CD4-positive, alpha-beta T cell (primary cell): Measurements from ENCODE around the gene CTNNA3. TPM values are rescaled to one million over a fixed set of nuclear protein-coding genes. Genes with fewer than 3 reads are reported as not detected.

ENCODE experiments used
- ATAC-seq: fragments of 200-7000 bp; cut with Tn5 transposase; one replicate; pipeline ENCODE4 v1.10.0; 2022; ENCODE audit warnings: mild to moderate bottlenecking; ENCODE audit not compliant: poor library complexity
- CTCF ChIA-PET: fragments of 350-600 bp; sonication (Branson Sonifier 250); formaldehyde crosslinking; loops from one replicate; lab custom pipeline; 2021; ENCODE audit warnings: antibody characterized with exemption, inconsistent platforms; lab: Charles Lee
- POLR2A ChIA-PET: fragments of 350-600 bp; sonication (Branson Sonifier 250); formaldehyde crosslinking; loops from one replicate; lab custom pipeline; 2021; ENCODE audit warnings: antibody characterized with exemption, inconsistent platforms; lab: Charles Lee
- DNase-seq, 14 experiments: peaks; one replicate each; pipeline ENCODE4 v3.0.0-alpha.2; 2013 to 2020; ENCODE audit warnings: mixed read lengths in 2 of 14
- H3K27ac ChIP-seq, 2 donors: one replicate each; pipeline versions ENCODE4 v1.5.1 to v1.7.0; 2013; ENCODE audit warnings: low read length in 2 of 2, low read depth in 1 of 2, mild to moderate bottlenecking in 1 of 2
- H3K27me3 ChIP-seq, 2 experiments: 1 replicate in 1 of 2; 2 replicates in 1 of 2; pipeline versions ENCODE4 v1.6.1 to v1.7.0; 2013; ENCODE audit warnings: low read length in 2 of 2, control low read depth in 1 of 2, mild to moderate bottlenecking in 1 of 2, moderate library complexity in 1 of 2; ENCODE audit not compliant: insufficient read depth in 2 of 2, control insufficient read depth in 1 of 2
- H3K36me3 ChIP-seq: one replicate; pipeline ENCODE4 v1.6.1; 2013; ENCODE audit warnings: low read length, control low read depth; ENCODE audit not compliant: insufficient read depth
- H3K4me1 ChIP-seq: one replicate; pipeline ENCODE4 v1.6.1; 2013; ENCODE audit warnings: low read length, control low read depth; ENCODE audit not compliant: insufficient read depth
- H3K4me3 ChIP-seq: one replicate; pipeline ENCODE4 v1.5.1; 2013; ENCODE audit warnings: mild to moderate bottlenecking, low read length, moderate library complexity
- H3K9me3 ChIP-seq, 2 experiments: 1 replicate in 1 of 2; 2 replicates in 1 of 2; pipeline versions ENCODE4 v1.6.1 to v1.7.0; 2013; ENCODE audit warnings: low read length in 2 of 2, mild to moderate bottlenecking in 2 of 2, control low read depth in 1 of 2, moderate library complexity in 1 of 2; ENCODE audit not compliant: control insufficient read depth in 1 of 2, insufficient read depth in 1 of 2
- H3K27ac Mint-ChIP-seq: one replicate; pipeline ENCODE4 v1.8.0; 2020; ENCODE audit warnings: mixed read lengths
- H3K27me3 Mint-ChIP-seq: one replicate; pipeline ENCODE4 v1.8.0; 2021; ENCODE audit warnings: mixed read lengths
- H3K36me3 Mint-ChIP-seq: one replicate; pipeline ENCODE4 v1.8.0; 2021; ENCODE audit warnings: low read depth, mixed read lengths
- H3K4me1 Mint-ChIP-seq: one replicate; pipeline ENCODE4 v1.8.0; 2021; ENCODE audit warnings: low read depth, mixed read lengths
- H3K4me3 Mint-ChIP-seq: one replicate; pipeline ENCODE4 v1.8.0; 2020; ENCODE audit warnings: mild to moderate bottlenecking, mixed read lengths
- H3K9me3 Mint-ChIP-seq: one replicate; pipeline ENCODE4 v1.8.0; 2020; ENCODE audit warnings: mixed read lengths
- intact Hi-C, 2 experiments: fragments of 100-400 bp; cut with DNase I in 1 of 2; cut with micrococcal nuclease in 1 of 2; formaldehyde crosslinking; loops; one replicate each; pipeline versions ENCODE4 v1.15.1 to v1.9.0; 2023 to 2025; cut with DNase I, micrococcal nuclease
- total RNA-seq, 174 experiments: library from RNA in 2 of 174; stranded (reverse) in 2 of 174; gene quantifications; one replicate each; pipeline ENCODE4 v1.2.3 and lab custom pipeline; 2021 to 2026
- TF ChIP-seq, protein P1 (sequence below): fragments of 200-600 bp; IDR thresholded peaks from one replicate; pipeline ENCODE4 v1.8.0; 2022; ENCODE audit warnings: antibody characterized with exemption, mild to moderate bottlenecking

Gene CTNNA3
- total RNA-seq, 2 experiments from 2014 or later, result 0.80 TPM; not detected in 1

DNA sequence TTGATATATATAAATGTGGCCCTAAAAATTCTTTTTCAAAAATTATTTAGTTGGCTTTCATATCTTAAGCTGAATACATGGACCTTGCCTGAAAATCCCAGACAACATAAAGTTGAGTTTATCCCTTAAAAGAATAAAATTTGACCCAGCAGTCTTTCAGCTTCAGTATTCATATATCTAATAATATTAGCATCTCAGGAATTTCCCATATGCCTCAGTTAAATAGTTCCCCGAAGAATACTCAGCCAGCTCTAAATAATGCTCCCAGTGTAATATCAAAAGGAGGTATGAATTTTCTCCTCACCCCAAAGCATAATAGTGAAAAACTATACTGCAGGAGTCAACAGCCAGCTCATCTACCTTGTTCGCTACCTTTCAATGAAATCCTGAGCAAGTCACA lies 145.9 kb downstream of the CTNNA3 start:
- Mint-ChIP-seq H3K9me3 (peaks cover 2% of the 10 kb centered on the region), H3K27me3 (peaks cover 4% of the 10 kb centered on the region), H3K27ac (no peak overlapping the region), H3K4me1 (no peaks in the 10 kb centered on the region), H3K36me3 (no peaks in the 10 kb centered on the region), H3K4me3 (no peak overlapping the region)
- no peaks in the 10 kb centered on the region for H3K9me3 ChIP-seq
- TF ChIP-seq, protein P1, sequence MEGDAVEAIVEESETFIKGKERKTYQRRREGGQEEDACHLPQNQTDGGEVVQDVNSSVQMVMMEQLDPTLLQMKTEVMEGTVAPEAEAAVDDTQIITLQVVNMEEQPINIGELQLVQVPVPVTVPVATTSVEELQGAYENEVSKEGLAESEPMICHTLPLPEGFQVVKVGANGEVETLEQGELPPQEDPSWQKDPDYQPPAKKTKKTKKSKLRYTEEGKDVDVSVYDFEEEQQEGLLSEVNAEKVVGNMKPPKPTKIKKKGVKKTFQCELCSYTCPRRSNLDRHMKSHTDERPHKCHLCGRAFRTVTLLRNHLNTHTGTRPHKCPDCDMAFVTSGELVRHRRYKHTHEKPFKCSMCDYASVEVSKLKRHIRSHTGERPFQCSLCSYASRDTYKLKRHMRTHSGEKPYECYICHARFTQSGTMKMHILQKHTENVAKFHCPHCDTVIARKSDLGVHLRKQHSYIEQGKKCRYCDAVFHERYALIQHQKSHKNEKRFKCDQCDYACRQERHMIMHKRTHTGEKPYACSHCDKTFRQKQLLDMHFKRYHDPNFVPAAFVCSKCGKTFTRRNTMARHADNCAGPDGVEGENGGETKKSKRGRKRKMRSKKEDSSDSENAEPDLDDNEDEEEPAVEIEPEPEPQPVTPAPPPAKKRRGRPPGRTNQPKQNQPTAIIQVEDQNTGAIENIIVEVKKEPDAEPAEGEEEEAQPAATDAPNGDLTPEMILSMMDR, result no peak
- no peaks in the 10 kb centered on the region for H3K4me1 ChIP-seq
- H3K27me3 ChIP-seq, result no peaks in the 10 kb centered on the region
- DNase-seq (no peak), ATAC-seq (no peak)
- ChIA-PET POLR2A (no interaction called here), CTCF (no interaction called here)
- H3K36me3 ChIP-seq, result no peaks in the 10 kb centered on the region
- intact Hi-C loops, result no loop called here
- H3K27ac ChIP-seq, result no peak overlapping the region
- no peak overlapping the region for H3K4me3 ChIP-seq

DNA sequence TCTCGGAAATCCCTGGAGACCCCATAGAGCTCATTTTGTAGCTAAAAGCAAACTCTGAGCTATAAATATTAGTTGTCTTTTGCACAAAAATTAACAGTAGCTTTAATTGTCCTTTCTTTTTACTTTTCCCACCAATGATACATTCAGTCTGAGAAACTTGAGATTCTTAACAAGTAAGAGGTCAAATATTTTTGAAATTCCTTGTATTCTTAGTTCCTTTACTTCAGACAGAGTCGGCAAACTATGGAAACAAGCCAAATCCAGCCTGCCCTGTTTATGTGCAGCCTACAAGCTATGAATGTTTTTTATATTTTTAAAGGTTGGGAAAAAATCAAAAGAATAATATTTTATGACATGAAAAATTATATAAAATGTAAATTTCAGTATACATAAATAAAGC lies 146.6 kb downstream of the CTNNA3 start:
- Mint-ChIP-seq H3K27me3 (peaks cover 4% of the 10 kb centered on the region), H3K4me3 (no peak overlapping the region), H3K27ac (no peak overlapping the region), H3K4me1 (no peaks in the 10 kb centered on the region), H3K36me3 (no peaks in the 10 kb centered on the region), H3K9me3 (peaks cover 2% of the 10 kb centered on the region)
- intact Hi-C loops, result no loop called here
- H3K27me3 ChIP-seq, result no peaks in the 10 kb centered on the region
- DNase-seq (no peak), ATAC-seq (no peak)
- POLR2A ChIA-PET, result no interaction called here
- CTCF ChIA-PET, result no interaction called here
- H3K4me1 ChIP-seq, result no peaks in the 10 kb centered on the region
- TF ChIP-seq, protein P1, result no peak
- H3K36me3 ChIP-seq, result no peaks in the 10 kb centered on the region
- no peak overlapping the region for H3K27ac ChIP-seq
- H3K9me3 ChIP-seq, result no peaks in the 10 kb centered on the region
- no peak overlapping the region for H3K4me3 ChIP-seq

DNA sequence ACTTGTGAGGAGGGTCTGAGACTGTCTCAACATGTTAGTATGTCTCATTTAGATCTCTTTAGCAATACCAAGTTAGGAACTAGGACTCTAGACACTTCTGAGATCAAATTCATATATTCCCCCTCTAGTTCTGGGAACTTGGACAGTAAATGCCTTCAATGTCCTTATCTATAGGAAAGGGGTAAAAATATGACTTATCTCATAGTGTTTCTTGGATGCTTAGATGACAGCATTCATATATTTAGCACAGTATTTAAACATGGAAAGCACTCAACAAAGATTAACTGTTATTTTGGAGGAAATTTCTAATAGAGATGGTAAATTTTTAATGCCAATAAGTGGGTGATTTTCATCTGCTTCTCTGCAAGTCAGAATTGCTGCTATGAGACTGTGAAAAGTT lies 154.6 kb downstream of the CTNNA3 start:
- Histone ChIP-seq H3K4me3 (no peak overlapping the region), H3K9me3 (no peaks in the 10 kb centered on the region), H3K27me3 (no peaks in the 10 kb centered on the region), H3K4me1 (no peaks in the 10 kb centered on the region), H3K27ac (no peak overlapping the region), H3K36me3 (no peaks in the 10 kb centered on the region)
- H3K27me3 Mint-ChIP-seq, result peaks cover 6% of the 10 kb centered on the region
- H3K36me3 Mint-ChIP-seq, result no peaks in the 10 kb centered on the region
- DNase-seq (no peak), ATAC-seq (no peak)
- peaks cover 12% of the 10 kb centered on the region for H3K4me1 Mint-ChIP-seq
- H3K9me3 Mint-ChIP-seq, result no peaks in the 10 kb centered on the region
- intact Hi-C loops, result no loop called here
- ChIA-PET POLR2A (no interaction called here), CTCF (no interaction called here)
- TF ChIP-seq, protein P1, result no peak
- no peak overlapping the region for H3K4me3 Mint-ChIP-seq
- no peak overlapping the region for H3K27ac Mint-ChIP-seq
